Stimulated activated CD4-positive, alpha-beta T cell treated with anti-CD3 and anti-CD28 coated beads, Interleukin-2, amount 100 ng/mL, for 4 hours (primary cell): ENCODE data around the gene DOCK2.
"Not testable (repeated sequence)": the region's sequence is repeated elsewhere in the genome, so short reads cannot be mapped to it uniquely, and the experiment has no call there.

Source experiments
- DNase-seq: peaks from one replicate; pipeline ENCODE4 v3.0.0-alpha.2; 2020; ENCODE audit warnings: low read depth

The DOCK2 gene

DNA sequence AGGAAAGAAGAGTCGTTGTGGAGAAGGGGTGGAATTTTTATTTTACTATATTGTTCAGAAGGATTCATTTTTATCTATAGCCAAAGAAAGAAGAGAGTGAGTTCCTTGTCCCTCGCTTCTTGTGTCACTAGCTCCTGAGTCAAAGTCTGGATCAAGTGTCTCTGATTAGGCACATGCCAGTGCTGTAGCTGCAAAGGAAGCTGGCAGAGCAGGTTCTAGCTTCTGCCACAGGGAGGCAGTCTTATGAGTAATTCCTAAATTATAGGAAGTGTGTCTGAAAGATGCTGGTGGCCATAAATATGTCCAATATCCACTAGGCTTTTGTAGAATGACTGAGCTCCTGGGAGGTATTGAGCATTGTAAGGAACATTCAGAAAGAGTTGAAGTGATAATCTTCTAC, 84.7 kb downstream of the DOCK2 start:
- no peak for DNase-seq

DNA sequence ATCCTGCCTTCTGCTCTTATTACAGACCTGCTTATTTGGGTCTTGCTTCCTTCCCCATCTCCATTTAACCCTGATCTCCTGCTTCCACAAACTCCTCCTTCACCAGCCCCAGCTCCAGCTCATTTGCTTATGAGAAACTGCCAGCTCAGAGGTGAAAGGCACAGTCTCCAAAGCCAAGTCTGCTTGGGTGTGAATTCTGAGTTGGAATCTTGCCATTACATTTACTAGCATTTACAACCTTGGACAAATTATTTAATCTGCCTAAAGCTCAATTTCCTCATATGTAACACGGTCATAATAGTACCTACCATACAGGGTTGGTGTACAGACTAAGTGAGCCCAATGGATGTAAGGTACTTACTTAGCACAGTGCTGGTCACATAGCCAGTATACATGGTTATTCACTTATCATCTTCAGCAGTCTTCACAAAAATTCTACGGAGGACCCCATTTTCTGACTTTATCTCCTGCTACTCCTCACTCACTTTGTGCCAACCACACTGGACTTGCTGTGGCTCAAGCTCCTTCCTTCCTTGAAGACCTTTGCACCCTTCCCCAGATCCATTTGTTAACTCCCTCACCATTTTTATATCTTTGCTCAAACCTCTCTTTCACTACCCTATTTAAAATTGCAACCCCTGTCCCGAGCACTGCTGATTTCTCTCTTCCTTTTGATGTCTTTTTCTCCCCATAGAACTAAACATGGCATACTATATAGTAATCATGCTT, 86.2 kb downstream of the DOCK2 start:
- no peak for DNase-seq

DNA sequence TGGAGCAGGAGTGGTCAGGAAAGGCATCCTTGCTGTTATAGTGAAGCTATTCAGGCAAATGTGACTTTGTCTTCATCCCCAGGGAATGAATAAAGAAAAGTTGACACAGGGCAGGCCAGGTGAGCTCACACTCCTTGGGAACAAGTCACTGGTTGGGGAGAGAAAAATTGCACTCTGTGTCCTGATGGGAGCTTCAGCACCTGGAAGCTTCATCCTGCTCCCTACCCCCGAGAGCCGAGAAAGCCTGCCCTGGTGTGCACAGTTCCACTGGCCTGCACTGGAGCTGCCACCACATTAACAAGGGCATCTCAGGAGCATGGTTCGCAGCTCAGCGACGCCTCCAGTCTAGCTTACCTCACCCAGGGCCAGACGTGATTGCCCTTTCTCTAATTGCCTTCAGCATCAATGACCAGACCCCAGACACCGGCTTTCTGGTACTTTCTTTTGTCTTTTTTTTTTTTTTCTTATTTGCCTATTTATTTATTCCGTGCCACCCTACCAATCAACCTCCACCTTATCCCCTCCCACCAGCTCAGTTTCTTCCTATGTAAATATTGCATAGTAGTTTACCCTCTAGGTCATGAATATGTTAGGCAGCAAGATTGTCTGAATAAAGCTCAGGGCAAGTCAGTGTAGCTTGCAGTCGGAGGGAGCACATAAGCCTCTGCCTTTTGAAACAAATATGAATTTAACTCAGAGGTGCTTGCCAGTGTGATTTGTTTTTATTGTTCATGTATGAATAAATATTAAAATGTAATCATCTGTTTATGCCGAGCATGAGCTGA, 87.4 kb downstream of the DOCK2 start:
- no peak for DNase-seq

DNA sequence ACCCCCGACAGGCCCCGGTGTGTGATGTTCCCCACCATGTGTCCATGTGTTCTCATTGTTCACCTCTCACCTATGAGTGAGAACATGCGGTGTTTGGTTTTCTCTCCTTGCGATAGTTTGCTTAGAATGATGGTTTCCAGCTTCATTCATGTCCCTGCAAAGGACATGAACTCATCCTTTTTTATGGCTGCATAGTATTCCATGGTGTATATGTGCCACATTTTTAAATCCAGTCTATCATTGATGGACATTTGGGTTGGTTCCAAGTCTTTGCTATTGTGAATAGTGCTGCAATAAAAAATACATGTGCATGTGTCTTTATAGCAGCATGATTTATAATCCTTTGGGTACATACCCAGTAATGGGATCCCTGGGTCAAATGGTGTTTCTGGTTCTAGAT, 88.6 kb downstream of the DOCK2 start:
- not testable (repeated sequence) for DNase-seq

DNA sequence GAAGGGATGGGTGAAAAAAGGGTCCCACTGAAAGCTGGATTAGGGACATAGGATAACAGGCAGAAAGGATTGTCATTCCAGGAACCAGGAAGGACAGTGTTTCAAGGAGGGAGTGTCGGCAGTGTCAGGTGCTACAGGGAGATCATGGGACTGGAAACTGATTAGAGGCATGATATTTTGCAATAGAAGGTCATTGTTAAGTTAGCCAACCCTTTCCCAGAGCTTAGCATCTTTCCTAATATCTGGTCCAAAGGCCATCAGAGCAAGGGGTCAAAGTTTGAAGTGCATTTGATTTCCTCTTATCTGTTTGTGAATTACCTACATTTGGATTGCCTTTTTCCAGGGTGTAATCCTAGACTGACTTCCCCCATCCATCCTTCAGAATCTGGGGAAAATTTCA, 91.3 kb downstream of the DOCK2 start:
- no peak for DNase-seq

DNA sequence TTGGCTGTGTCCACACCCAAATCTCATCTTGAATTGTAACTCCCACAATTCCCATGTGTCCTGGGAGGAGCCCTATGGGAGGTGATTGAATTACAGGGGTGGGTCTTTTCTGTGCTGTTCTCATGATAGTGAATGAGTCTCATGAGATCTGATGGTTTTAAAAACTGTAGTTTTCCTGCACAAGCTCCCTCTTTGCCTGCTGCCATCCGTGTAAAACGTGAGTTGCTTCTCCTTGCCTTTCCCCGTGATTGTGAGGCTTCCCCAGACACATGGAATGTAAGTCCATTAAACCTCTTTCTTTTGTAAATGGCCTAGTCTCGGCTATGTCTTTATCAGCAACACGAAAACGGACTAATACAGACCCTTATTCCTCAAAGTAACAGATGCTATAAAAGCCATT, 94.1 kb downstream of the DOCK2 start:
- DNase-seq, result no peak

DNA sequence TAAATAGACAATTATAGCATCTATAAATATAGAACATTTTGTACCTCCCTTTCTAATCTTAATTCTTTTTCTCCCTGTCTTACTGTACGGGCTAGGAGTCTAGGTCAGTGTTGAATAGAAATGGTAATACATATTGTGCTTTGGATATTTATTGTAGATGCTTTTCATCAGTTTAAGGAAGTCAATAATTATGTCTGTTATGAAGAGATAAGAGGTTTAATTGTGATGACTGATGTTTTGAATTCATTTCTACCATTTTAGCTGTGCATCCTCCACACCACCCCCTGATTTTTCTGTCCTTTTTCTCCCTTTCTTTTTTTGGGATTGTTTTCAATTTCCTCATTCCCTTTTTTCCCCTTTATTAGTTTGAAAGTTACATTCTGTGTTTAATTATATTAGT, 95.8 kb downstream of the DOCK2 start:
- DNase-seq, result no peak

DNA sequence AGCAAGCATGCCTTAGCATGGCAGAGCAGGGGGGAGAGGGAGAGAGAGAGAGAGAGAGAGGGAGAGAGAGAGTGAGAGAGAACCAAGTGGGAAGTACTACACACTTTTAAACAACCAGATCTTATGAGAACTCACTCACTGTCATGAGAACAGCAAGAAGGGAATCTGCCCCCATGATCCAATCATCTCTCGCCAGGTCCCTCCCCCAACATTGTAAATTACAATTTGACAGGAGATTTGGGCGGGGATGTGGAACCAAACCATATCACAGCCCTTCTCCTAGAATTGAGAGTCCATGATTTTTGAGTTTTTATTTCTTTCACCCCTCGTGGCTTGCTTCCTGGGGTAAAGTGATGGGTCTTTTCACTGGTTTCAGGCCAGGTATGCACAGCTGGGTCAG, 98.8 kb downstream of the DOCK2 start:
- DNase-seq, result no peak

DNA sequence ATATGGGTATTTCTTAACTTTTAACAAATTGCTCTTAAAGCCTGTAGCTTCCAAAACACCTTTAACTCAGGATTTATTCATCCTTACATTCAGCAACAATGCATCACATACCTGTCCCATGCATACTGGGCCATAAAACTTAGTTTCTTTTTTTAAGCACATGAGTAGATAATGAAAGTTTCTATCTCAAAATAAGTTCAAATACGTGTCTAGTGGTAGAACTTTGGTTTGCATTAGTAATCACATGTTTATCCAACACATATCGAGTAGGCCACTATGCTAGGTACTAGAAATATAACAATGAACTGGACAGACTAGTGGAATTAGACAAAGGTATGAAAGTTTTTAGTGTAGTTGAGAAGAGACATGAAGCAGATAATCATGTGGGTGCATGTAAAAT, 99.6 kb downstream of the DOCK2 start:
- DNase-seq, result no peak

DNA sequence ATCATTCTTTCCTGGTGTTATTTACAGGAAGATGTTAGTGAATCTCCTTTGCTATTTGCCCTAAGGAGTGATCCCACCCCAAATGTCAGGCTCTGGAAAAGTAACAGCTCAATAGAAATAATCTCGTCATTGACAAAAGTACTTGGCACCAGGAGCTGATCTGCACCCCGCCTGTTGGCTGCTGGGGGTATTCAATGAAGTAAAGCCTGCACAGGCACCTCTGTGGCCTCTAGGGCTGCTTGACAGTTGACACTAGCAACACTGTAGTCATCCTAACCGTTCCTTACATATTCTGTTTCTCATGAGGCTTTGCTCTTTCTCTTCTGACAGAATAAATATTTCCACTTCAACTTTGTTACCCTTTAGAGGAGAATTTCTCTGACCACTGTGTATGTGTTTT, 103.4 kb downstream of the DOCK2 start:
- DNase-seq, result no peak

DNA sequence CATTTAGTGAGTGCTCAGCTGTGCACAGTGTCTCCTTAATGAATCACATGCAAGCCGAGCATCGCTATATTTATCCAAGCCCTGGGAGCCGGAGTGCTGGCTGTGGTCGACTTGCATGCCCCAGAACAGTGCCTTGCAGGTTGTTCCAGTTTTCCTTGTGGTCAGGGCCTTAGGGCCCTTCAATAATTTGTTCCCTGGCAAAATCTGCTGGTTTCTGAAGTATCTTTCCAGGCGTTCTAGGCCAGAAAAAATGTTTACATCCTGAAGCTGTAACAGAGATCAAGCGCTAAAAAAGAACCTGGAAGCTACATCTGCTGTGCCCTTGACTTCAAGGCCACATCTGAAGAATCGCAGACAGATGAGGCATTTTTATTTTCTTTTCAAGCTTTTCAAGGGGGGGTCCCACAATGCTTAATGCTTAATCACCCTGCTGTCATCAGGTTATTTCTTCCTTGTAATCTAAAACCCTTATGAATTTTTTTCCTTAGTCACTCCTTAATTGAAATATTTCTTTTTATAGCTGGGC, 105.8 kb downstream of the DOCK2 start:
- no peak for DNase-seq

DNA sequence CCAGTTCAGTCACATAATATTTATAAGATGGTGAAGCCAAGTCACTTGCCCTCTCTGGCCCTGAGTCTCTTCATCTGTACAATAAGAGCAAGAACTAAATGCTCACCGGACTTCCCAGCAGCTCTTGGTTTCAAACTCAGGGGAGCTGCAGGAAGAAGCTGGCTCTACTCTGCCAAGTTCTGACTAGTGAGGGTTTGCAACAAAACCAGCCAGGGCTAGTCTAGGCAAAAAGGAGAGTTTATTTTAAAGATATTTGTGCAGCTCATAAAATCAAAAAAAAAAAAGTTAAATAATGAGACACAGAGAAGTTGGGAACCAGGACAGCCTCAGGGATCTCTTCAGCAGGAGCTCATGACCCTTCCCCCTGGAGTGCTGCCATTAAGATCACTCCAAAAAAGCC, 107.3 kb downstream of the DOCK2 start:
- no peak for DNase-seq

DNA sequence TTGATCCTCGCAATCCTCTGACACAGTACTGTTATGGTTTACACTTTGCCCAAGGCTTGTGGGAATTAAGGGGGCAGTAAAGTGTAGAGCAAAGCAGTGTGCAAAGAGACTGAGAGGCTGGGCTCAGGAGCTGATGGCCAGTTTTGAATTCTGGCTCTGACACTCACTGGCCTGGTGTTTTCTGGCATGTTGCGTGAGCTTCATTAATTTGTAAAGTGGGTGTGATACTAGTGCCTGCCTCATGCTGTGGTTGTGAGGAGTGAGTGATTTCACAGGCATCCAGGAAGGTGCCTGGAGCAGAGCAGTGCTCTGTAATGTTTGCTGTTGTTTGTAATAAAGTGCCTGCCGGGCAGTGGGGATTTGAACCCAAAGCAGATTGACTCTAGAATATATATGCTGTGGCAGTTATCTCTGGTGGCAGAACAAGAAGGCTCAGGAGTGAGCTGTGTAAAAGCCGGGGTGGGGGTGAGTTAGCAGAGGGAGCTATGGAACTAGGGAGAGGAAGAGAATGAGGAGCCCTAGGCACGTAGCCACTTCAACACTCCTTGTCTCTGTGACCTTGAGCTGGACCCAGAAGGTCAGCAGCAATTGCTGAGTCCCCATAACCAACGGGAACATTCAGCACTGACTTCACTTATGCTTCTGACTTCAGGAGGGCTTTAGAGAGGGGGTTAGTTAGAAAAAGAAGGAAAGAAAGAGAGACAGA, 108.5 kb downstream of the DOCK2 start:
- DNase-seq, result no peak

DNA sequence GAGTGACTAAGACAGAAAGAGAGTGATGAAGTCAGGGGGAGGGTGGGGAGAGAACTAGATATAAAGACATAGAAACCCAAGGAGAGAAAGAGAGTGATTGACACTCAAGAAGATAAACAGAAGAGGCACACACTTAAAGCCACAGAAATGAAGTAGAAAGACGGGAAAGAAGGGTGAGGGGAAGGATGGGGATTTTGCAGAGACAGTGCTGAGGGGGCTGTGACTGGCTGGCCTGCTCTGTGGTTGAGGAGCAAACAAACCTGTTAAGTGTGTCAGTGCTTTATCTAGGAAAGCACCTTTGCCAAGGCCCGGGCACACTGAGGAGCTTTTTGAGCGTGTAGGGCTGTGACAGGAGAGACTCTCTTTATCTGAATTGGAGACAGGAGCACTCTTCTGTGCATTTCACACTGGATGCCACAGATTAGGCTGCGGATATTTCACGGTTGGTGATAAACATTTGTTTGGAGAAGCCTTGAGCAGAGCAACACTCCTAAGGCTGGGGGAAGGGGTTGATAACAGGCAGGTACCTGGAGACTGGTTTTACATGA, 109.1 kb downstream of the DOCK2 start:
- no peak for DNase-seq

DNA sequence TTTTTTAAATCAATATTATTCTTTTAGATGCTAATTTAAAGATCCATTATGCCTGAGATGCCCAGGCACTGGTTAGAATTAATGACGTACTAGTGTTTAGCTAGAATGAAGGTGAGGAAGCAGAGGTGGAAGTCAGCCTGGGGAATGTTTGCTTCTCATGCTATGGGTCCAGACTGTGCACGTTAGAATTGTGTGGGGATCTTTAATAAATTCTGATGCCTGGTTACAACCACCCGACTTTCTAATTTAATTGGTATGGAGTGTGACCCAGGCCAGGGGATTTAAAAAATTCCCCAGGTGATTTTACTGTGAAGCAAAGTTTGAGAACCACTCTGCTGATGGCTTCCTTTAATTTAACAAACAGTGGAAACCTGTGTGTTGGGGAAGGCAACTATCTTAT, 111.1 kb downstream of the DOCK2 start:
- no peak for DNase-seq

DNA sequence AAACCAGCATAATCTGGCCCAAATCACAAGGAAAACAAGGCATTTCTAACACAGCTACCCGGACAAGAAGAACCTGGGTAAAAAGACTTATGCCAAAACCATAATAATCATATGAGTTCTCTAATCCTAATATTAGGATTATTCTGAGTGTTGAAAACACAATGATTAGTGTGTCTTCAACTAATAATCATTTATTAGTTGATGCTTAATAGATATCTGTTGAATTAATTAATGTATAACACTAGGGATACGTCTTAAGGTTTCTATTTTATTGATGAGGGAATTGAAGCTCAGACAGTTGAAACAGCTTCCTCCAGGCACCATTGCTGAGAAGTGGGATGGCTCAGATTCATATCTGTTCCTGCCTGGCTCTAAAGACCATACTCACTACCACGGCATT, 112.2 kb downstream of the DOCK2 start:
- DNase-seq, result no peak

DNA sequence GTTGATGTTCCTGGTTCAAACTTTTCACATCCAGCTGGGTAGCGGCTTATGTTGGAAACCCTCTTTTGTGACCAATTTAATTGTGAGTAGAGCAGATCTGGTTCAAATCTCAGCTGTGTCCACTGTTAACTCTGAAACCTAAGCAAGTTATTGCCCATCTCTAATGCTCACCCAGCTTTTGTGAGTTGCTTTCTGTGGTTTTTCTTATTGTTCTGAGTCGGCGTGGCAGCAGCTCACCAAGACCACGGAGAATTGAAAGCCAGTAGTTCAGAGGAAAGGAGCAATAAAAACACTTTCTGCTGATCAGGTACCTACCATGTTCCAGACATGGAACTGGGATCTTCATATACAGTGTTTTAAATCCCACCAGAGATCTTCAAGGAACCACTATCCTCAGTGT, 114.4 kb downstream of the DOCK2 start:
- DNase-seq, result no peak

DNA sequence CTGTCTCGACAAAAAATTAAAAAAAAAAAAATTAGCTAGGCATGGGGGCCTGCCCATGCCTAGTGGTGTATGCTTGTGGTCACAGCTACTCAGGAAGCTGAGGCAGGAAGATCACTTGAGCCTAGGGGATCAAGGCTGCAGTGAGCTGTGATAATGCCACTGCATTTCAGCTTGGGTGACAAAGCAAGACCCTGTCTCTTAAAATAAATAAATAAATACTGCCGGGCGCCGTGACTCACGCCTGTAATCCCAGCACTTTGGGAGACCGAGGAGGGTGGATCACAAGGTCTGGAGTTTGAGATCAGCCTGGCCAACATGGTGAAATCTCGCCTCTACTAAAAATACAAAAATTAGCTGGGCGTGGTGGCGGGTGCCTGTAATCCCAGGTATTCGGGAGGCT, 115.5 kb downstream of the DOCK2 start:
- DNase-seq, result not testable (repeated sequence)

DNA sequence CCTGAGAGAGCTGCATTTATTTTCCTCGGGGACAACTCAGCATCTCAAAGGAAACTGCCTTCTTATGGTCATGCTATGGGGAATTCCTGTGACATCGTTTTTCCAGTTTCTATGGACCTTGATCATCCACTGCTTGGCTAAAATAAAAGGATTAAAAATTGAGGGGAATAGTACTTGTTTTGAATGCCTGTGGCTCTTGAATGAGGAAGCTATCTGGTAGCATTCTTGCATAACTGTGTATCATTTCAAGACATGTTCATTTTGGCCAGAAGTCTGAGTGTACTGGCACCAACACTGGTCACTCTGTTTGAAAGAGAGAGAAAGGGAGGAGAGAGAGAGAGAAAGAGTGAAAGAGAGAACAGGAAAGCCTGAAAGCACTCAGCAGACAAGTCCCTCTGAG, 116.7 kb downstream of the DOCK2 start:
- DNase-seq, result no peak

DNA sequence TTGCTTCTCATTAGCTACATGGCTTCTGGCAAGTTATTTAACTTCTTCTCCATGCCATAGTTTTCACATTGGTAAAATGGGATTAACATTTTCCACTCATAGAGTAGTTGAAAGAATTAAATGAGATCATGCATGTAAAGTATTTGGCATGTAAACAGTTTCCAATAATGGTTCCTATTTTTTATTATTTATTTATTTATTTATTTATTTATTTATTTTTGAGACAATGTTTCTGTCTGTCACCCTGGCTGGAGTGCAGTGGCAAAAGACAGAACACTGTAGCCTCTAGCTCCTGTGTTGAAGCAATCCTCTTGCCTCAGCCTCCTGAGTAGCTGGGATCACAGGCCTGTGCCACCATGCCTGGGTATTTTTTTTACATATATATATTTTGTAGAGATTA, 117.7 kb downstream of the DOCK2 start:
- DNase-seq, result no peak

DNA sequence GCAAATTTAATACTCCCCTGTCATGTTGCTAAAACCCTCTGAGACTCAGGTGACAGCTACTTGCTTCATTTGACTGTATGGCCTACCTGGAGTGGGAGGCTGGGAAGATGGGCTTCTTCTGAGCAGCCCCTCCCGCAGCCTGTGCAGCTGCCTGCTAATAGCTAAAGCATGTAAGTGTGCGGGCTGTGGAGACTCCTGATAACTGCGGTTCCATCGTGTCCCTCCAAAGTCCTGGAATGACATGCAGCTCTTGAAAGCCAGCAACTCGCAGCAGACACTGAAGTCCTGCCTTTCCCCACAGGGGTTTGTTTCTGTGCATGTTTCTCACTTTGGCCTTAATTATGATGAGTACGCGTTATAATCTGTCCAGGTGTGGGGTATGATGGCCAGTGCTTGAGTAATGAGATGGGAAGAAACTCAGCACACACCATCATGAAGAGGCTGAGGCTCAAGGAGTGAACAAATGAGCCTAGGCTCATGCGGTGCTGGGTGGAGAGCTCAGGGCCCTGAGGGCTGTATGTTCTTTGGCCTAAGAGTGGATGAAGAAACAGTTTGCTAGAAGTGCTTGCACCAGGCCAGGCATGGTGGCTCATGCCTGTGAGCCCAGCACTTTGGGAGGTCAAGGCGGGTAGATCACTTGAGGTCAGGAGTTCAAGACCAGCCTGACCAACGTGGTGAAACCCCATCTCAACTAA, 119.1 kb downstream of the DOCK2 start:
- DNase-seq, result no peak

DNA sequence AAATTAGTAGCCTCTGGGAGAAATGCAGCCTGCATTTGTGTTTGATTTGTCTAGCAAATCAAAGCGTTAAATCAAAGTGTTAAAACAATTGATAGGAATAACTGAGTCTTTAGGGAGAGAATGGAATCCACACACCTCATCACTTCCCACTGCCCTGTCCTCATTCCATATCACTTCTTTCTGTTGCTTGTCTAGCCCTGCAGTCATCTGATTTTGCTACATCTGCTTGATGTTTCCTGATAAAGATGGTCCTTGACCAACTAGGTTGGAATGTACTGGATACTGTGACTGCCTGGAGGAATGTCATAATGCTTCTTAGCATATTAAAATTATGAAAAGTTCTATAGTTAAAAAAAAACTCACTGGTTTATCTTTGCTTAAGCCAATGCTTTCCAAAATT, 119.9 kb downstream of the DOCK2 start:
- DNase-seq, result no peak
